Ascending aorta (tissue), 2 donors: ENCODE measurements around the gene TRPM3. TPM values are rescaled to one million over a fixed set of nuclear protein-coding genes. Genes with fewer than 3 reads are reported as not detected.

Experiments
- DNase-seq, 2 donors: peaks; one replicate each; pipeline ENCODE4 v3.0.0-alpha.2; 2019; ENCODE audit warnings: low spot score in 2 of 2
- H3K27ac ChIP-seq, 2 donors: fragments of 200-600 bp; sonication (generic); one replicate each; pipeline ENCODE4 v1.5.1; 2016 to 2017; ENCODE audit warnings: mild to moderate bottlenecking in 1 of 2
- H3K27me3 ChIP-seq: fragments of 200-600 bp; sonication (generic); one replicate; pipeline ENCODE4 v1.5.1; 2017
- H3K36me3 ChIP-seq, 2 donors: fragments of 200-600 bp; sonication (generic); one replicate each; pipeline ENCODE4 v1.5.1; 2016
- H3K4me1 ChIP-seq, 2 donors: fragments of 200-600 bp; sonication (generic); one replicate each; pipeline ENCODE4 v1.5.1; 2016 to 2017; ENCODE audit warnings: mild to moderate bottlenecking in 1 of 2
- H3K4me3 ChIP-seq, 2 donors: fragments of 200-600 bp; sonication (generic); one replicate each; pipeline ENCODE4 v1.5.1; 2016 to 2017; ENCODE audit warnings: mild to moderate bottlenecking in 1 of 2
- H3K9me3 ChIP-seq, 2 donors: fragments of 200-600 bp; sonication (generic); one replicate each; pipeline ENCODE4 v1.5.1; 2016
- intact Hi-C: fragments of 100-400 bp; cut with DNase I; formaldehyde crosslinking; loops from one replicate; pipeline ENCODE4 v1.15.1; 2023
- total RNA-seq: library from RNA; depleted of rRNA; stranded (reverse); fragments of >200 nt; gene quantifications from one replicate; pipeline ENCODE4 v1.1.0, GENCODE V29; 2016
- TF ChIP-seq, protein P1 (sequence below), 3 experiments: fragments of 200-600 bp in 2 of 3; fragments of 450-650 bp in 1 of 3; sonication (generic) in 2 of 3; IDR thresholded peaks; one replicate each; pipeline ENCODE4 v1.5.1; 2016 to 2019; ENCODE audit warnings: antibody characterized with exemption in 3 of 3, mild to moderate bottlenecking in 1 of 3, moderate library complexity in 1 of 3

Gene TRPM3
- total RNA-seq, 1 donor from 2014 or later, result 3.3 TPM

DNA sequence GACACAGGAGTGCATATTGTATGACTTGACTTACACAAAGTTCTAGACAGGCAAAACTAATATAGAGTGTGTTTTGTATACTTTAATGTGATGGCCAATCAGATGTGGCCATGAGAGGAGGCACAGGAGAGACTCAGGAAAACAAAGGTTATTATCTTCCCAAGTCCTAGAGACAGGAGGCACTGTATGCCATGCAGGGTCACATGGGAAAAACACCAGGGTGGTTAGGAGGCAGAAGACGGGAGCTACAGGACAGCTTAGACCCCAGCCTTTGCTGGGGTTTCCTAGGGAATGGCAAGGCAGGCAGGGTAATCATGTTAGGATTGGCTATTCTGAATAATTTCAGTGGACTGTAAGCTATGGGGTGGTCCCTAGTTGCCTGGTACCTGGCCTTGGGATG, 16.2 kb downstream of the TRPM3 start:
- intact Hi-C loops, result no loop called here
- Histone ChIP-seq H3K27me3 (no peaks in the 10 kb centered on the region), H3K4me1 (no peaks in the 10 kb centered on the region), H3K27ac (no peak overlapping the region), H3K9me3 (no peaks in the 10 kb centered on the region), H3K4me3 (no peak overlapping the region), H3K36me3 (no peaks in the 10 kb centered on the region)
- TF ChIP-seq, protein P1, sequence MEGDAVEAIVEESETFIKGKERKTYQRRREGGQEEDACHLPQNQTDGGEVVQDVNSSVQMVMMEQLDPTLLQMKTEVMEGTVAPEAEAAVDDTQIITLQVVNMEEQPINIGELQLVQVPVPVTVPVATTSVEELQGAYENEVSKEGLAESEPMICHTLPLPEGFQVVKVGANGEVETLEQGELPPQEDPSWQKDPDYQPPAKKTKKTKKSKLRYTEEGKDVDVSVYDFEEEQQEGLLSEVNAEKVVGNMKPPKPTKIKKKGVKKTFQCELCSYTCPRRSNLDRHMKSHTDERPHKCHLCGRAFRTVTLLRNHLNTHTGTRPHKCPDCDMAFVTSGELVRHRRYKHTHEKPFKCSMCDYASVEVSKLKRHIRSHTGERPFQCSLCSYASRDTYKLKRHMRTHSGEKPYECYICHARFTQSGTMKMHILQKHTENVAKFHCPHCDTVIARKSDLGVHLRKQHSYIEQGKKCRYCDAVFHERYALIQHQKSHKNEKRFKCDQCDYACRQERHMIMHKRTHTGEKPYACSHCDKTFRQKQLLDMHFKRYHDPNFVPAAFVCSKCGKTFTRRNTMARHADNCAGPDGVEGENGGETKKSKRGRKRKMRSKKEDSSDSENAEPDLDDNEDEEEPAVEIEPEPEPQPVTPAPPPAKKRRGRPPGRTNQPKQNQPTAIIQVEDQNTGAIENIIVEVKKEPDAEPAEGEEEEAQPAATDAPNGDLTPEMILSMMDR (IDR thresholded peaks at IDR 0.05), result no peak
- DNase-seq, result no peak

DNA sequence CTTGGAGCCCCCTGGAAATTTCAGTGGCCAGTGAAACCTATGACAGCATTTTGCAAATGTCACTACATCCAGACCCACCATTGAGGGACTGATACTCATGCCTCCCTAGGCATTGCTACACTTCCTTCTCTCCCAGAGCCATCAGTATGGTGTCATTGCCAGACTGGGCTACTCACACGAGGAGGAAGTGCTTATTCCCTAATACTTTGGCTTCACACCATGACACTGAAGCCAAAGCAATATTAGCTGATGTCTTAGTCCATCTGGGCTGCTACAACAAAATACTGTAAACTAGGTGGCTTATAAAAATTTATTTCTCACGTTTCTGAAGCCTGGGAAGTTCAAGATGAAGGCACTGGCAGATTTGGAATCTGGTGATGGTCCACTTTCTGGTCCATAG, 22.6 kb downstream of the TRPM3 start:
- intact Hi-C loops, result no loop called here

DNA sequence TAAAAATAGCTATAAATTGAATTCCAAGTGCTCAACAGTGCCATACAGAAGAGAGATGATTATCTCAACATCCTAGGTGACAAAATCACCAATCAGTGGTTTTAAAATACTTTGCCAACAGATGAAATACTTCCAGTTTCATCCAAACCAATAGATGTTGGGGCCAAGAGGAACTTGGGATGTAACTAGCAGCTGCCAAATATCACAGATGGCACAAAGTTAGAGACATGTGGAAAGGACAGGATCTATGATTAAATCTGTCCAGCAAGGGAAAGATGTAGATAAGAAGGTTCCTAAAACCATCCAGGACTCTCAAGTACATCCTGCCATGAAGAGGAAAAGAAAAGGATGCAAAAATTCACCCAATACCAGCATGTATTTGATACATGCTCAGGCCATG, 23.8 kb downstream of the TRPM3 start:
- TF ChIP-seq, protein P1 (IDR thresholded peaks at IDR 0.05), result no peak
- no peak for DNase-seq
- no peaks in the 10 kb centered on the region for H3K36me3 ChIP-seq
- no peak overlapping the region for H3K27ac ChIP-seq
- H3K4me3 ChIP-seq, result no peak overlapping the region
- no peaks in the 10 kb centered on the region for H3K27me3 ChIP-seq
- no peaks in the 10 kb centered on the region for H3K9me3 ChIP-seq
- intact Hi-C loops, result no loop called here
- H3K4me1 ChIP-seq, result no peaks in the 10 kb centered on the region

More for the DNA sequence above, 22.6 kb downstream of the TRPM3 start:
- Histone ChIP-seq H3K4me3 (no peak overlapping the region), H3K36me3 (no peaks in the 10 kb centered on the region), H3K27me3 (no peaks in the 10 kb centered on the region), H3K4me1 (no peaks in the 10 kb centered on the region), H3K9me3 (no peaks in the 10 kb centered on the region), H3K27ac (no peak overlapping the region)
- no peak for DNase-seq
- TF ChIP-seq, protein P1 (IDR thresholded peaks at IDR 0.05), result no peak

GRCh38 chr9:71096421-71097108, 24.9 kb downstream of the TRPM3 start:
- no peak overlapping the region for H3K27ac ChIP-seq
- H3K4me1 ChIP-seq, result no peaks in the 10 kb centered on the region
- no peak for DNase-seq
- no peak overlapping the region for H3K4me3 ChIP-seq
- no peaks in the 10 kb centered on the region for H3K27me3 ChIP-seq
- TF ChIP-seq, protein P1 (IDR thresholded peaks at IDR 0.05), result no peak
- intact Hi-C loops, result no loop called here
- no peaks in the 10 kb centered on the region for H3K36me3 ChIP-seq
- no peaks in the 10 kb centered on the region for H3K9me3 ChIP-seq

- Histone ChIP-seq H3K9me3 (no peaks in the 10 kb centered on the region), H3K4me1 (no peaks in the 10 kb centered on the region), H3K4me3 (no peak overlapping the region), H3K36me3 (no peaks in the 10 kb centered on the region), H3K27me3 (no peaks in the 10 kb centered on the region), H3K27ac (no peak overlapping the region)
- TF ChIP-seq, protein P1 (IDR thresholded peaks at IDR 0.05), result no peak
- intact Hi-C loops, result no loop called here
- no peak for DNase-seq
These were observed 26.6 kb downstream of the TRPM3 start for GRCh38 chr9:71094708-71095251.
